Measurements from ENCODE around the gene CPAMD8.

The CPAMD8 gene

DNA sequence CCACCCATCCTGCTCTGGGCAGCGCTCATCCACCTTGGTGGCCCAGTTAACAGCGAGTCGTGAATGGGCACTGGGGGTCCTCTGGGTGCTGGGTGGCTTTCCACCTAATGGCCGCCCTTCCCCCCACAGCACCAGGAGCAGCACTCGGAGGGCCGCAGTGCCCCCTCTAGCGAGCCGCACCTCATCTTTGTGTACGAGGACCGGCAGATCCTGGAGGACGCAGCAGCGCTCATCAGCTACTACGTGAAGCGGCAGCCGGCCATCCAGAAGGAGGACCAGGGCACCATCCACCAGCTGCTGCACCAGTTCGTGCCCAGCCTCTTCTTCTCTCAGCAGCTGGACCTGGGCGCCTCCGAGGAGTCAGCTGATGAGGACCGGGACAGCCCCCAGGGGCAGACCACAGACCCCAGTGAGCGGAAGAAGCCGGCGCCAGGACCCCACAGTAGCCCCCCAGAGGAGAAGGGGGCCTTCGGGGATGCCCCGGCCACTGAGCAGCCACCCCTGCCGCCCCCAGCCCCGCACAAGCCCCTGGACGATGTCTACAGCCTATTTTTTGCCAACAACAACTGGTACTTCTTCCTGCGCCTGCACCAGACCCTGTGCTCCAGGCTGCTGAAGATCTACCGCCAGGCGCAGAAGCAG is 157.2 kb downstream of the CPAMD8 start:
- peaks cover 16% of the 10 kb centered on the region for H3K79me2 ChIP-seq
- no peak overlapping the region for H3K4me3 ChIP-seq (ENCODE audit: low read depth, low read length)
- no peaks in the 10 kb centered on the region for H3K9me3 ChIP-seq (ENCODE audit: control insufficient read depth, low read length)
- no peaks in the 10 kb centered on the region for H3K36me3 ChIP-seq (ENCODE audit: control insufficient read depth, insufficient read depth, low read length)
- no peak overlapping the region for H3K27ac ChIP-seq
- TF ChIP-seq, protein P1, sequence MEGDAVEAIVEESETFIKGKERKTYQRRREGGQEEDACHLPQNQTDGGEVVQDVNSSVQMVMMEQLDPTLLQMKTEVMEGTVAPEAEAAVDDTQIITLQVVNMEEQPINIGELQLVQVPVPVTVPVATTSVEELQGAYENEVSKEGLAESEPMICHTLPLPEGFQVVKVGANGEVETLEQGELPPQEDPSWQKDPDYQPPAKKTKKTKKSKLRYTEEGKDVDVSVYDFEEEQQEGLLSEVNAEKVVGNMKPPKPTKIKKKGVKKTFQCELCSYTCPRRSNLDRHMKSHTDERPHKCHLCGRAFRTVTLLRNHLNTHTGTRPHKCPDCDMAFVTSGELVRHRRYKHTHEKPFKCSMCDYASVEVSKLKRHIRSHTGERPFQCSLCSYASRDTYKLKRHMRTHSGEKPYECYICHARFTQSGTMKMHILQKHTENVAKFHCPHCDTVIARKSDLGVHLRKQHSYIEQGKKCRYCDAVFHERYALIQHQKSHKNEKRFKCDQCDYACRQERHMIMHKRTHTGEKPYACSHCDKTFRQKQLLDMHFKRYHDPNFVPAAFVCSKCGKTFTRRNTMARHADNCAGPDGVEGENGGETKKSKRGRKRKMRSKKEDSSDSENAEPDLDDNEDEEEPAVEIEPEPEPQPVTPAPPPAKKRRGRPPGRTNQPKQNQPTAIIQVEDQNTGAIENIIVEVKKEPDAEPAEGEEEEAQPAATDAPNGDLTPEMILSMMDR (IDR thresholded peaks at IDR 0.05), result no peak
- no peak overlapping the region for H2AFZ ChIP-seq
- H3K9ac ChIP-seq, result no peak overlapping the region
- no peaks in the 10 kb centered on the region for H3K4me1 ChIP-seq
- no peak overlapping the region for H3K4me2 ChIP-seq (ENCODE audit: low read length)
- no peaks in the 10 kb centered on the region for H3K27me3 ChIP-seq (ENCODE audit: control insufficient read depth, insufficient read depth, low read length)

DNA sequence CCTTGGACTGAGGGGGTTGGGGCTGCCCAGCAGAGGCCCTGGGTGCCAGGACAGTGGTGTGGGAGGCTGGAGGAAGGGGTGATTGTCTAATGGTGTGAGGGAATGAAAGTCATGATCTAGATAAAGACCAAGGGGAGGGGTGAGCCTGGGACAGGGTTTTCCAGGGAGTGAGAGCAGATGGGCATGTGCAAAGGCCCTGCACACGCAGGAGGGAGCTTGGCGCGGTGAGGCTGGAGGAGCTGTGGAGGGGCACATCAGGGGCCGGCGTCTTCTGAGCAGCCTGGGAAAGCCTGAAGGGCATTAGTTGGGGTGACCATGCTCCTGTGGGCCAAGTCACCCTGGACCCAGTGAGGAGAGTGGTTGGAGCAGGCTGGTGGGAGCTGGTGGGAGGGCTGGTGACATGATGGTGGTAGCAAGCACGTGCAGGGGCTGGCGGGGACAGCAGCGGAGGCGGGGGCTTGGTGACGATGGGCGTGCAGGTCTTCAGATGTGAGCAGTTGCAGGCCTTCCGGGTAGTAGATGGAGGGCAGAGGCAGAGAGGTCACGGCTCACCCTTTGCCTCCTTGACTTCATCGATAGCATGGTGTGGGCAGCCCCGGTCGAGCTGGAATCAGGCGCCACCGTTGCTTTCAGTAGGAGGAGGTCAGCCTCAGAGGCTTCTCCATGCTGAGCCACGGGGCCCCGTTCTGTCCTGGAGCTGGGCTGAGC is 158.0 kb downstream of the CPAMD8 start:
- TF ChIP-seq, protein P1 (IDR thresholded peaks at IDR 0.05), result no peak
- no peak overlapping the region for H3K4me3 ChIP-seq (ENCODE audit: low read depth, low read length)
- H3K9me3 ChIP-seq (ENCODE audit: control insufficient read depth, low read length), result no peaks in the 10 kb centered on the region
- peaks cover 16% of the 10 kb centered on the region for H3K79me2 ChIP-seq
- H3K27ac ChIP-seq, result no peak overlapping the region
- H3K27me3 ChIP-seq (ENCODE audit: control insufficient read depth, insufficient read depth, low read length), result no peaks in the 10 kb centered on the region
- no peak overlapping the region for H3K4me2 ChIP-seq (ENCODE audit: low read length)
- no peak overlapping the region for H2AFZ ChIP-seq
- no peaks in the 10 kb centered on the region for H3K4me1 ChIP-seq
- H3K36me3 ChIP-seq (ENCODE audit: control insufficient read depth, insufficient read depth, low read length), result no peaks in the 10 kb centered on the region
- H3K9ac ChIP-seq, result no peak overlapping the region

DNA sequence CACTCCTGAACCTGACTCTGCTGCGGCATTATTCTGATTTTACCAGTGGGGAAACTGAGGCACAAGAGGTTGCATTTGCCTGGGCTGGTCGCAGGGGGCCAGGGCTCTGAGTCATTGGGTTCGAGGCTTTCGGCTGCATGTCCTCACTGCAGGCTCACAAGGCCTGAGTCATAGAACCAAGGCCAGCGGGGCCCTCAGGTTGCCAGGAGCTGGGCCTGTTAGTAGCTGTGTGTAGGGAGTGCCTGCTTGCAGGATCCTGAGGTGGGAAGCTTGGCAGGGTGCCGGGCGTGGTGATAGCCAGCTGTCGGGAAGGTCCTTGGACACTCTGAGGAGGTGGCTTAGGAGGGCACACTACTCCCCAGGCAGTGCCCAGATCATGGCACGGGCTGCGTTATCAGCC is 159.4 kb downstream of the CPAMD8 start:
- no peak overlapping the region for H3K27ac ChIP-seq
- no peaks in the 10 kb centered on the region for H3K4me1 ChIP-seq
- no peak overlapping the region for H3K4me3 ChIP-seq (ENCODE audit: low read depth, low read length)
- H3K9ac ChIP-seq, result no peak overlapping the region
- no peaks in the 10 kb centered on the region for H3K9me3 ChIP-seq (ENCODE audit: control insufficient read depth, low read length)
- H3K36me3 ChIP-seq (ENCODE audit: control insufficient read depth, insufficient read depth, low read length), result no peaks in the 10 kb centered on the region
- peaks cover 7% of the 10 kb centered on the region for H3K79me2 ChIP-seq
- TF ChIP-seq, protein P1 (IDR thresholded peaks at IDR 0.05), result no peak
- H2AFZ ChIP-seq, result no peak overlapping the region
- no peak overlapping the region for H3K4me2 ChIP-seq (ENCODE audit: low read length)
- H3K27me3 ChIP-seq (ENCODE audit: control insufficient read depth, insufficient read depth, low read length), result no peaks in the 10 kb centered on the region

DNA sequence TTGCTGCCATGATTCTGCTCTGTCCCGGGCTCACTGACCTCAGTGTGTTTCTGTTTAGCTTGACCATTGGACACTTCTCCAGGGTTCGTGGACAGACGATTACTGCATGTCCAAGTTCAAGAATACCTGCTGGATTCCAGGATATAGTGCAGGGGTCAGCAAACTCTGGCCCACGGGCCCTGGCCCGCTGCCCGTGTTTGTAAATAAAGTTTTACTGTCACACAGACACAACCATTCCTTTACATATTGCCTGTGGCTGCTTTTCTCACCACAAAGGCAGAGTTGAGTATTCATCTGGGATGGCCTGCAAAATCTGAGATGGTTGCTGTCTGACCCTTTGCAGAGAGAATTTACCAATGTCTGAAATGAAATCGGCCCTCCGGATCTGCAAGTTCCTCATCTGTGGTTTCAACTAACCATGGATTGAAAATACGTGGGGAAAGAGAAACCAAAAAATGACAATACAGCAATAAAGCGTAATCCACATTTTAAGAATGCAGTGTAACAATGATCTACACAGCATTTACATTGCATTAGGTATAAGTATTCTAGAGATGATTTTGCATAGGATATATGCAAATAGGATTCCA is 163.7 kb downstream of the CPAMD8 start:
- TF ChIP-seq, protein P1 (IDR thresholded peaks at IDR 0.05), result no peak
- H3K27ac ChIP-seq, result no peak overlapping the region
- H3K4me2 ChIP-seq (ENCODE audit: low read length), result no peak overlapping the region
- H3K4me1 ChIP-seq, result no peaks in the 10 kb centered on the region
- no peak overlapping the region for H3K9ac ChIP-seq
- H3K9me3 ChIP-seq (ENCODE audit: control insufficient read depth, low read length), result no peaks in the 10 kb centered on the region
- no peak overlapping the region for H3K4me3 ChIP-seq (ENCODE audit: low read depth, low read length)
- H3K36me3 ChIP-seq (ENCODE audit: control insufficient read depth, insufficient read depth, low read length), result no peaks in the 10 kb centered on the region
- H3K79me2 ChIP-seq, result peaks cover 7% of the 10 kb centered on the region
- no peak overlapping the region for H2AFZ ChIP-seq
- H3K27me3 ChIP-seq (ENCODE audit: control insufficient read depth, insufficient read depth, low read length), result no peaks in the 10 kb centered on the region

All from parathyroid adenoma (tissue), 2 donors.